ENCODE data around the gene RPS3A.

The RPS3A gene

DNA sequence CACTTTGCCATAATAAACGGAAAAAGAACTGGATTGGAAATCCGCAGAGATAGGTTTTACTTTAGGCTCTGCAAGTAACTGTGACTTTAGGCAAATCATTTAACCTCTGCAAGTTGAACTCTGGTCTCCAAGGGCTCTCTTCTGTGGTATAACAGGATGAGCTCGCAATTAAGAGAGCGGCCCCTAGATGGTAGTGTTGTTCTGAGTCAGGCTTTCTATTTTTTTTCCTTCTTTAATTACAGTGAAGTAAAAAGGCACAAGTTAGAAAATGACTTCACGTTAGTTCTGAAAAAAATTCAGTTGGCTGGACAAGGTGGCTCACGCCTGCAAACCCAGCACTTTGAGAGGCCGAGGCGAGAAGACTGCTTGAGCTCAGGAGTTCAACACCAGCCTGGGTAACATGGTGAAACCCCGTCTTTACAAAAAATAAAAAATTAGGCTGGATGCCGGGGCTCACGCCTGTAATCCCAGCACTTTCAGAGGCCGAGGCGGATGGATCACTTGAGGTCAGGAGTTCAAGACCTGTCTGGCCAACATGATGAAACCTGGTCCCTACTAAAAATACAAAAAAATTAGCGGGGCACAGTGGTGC is 18.0 kb downstream of the RPS3A start:
- TF ChIP-seq, protein P1, sequence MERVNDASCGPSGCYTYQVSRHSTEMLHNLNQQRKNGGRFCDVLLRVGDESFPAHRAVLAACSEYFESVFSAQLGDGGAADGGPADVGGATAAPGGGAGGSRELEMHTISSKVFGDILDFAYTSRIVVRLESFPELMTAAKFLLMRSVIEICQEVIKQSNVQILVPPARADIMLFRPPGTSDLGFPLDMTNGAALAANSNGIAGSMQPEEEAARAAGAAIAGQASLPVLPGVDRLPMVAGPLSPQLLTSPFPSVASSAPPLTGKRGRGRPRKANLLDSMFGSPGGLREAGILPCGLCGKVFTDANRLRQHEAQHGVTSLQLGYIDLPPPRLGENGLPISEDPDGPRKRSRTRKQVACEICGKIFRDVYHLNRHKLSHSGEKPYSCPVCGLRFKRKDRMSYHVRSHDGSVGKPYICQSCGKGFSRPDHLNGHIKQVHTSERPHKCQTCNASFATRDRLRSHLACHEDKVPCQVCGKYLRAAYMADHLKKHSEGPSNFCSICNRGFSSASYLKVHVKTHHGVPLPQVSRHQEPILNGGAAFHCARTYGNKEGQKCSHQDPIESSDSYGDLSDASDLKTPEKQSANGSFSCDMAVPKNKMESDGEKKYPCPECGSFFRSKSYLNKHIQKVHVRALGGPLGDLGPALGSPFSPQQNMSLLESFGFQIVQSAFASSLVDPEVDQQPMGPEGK (CRISPR knock-in tag; IDR thresholded peaks at IDR 0.05; ENCODE audit: borderline replicate concordance), result no peak
- TF ChIP-seq, protein P2, sequence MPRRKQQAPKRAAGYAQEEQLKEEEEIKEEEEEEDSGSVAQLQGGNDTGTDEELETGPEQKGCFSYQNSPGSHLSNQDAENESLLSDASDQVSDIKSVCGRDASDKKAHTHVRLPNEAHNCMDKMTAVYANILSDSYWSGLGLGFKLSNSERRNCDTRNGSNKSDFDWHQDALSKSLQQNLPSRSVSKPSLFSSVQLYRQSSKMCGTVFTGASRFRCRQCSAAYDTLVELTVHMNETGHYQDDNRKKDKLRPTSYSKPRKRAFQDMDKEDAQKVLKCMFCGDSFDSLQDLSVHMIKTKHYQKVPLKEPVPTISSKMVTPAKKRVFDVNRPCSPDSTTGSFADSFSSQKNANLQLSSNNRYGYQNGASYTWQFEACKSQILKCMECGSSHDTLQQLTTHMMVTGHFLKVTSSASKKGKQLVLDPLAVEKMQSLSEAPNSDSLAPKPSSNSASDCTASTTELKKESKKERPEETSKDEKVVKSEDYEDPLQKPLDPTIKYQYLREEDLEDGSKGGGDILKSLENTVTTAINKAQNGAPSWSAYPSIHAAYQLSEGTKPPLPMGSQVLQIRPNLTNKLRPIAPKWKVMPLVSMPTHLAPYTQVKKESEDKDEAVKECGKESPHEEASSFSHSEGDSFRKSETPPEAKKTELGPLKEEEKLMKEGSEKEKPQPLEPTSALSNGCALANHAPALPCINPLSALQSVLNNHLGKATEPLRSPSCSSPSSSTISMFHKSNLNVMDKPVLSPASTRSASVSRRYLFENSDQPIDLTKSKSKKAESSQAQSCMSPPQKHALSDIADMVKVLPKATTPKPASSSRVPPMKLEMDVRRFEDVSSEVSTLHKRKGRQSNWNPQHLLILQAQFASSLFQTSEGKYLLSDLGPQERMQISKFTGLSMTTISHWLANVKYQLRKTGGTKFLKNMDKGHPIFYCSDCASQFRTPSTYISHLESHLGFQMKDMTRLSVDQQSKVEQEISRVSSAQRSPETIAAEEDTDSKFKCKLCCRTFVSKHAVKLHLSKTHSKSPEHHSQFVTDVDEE (CRISPR knock-in tag; IDR thresholded peaks at IDR 0.05), result no peak
- TF ChIP-seq OSR1 (CRISPR knock-in tag; IDR thresholded peaks at IDR 0.05), result no peak
- no peak for TF ChIP-seq GLIS3 (CRISPR knock-in tag; IDR thresholded peaks at IDR 0.05)
- TF ChIP-seq TCF4 (CRISPR knock-in tag; IDR thresholded peaks at IDR 0.05; ENCODE audit: borderline replicate concordance), result no peak
- no peak for TF ChIP-seq ZFP3 (CRISPR knock-in tag; IDR thresholded peaks at IDR 0.05)
- TF ChIP-seq ESRRG (CRISPR knock-in tag; IDR thresholded peaks at IDR 0.05), result no peak
- TF ChIP-seq, protein P3, sequence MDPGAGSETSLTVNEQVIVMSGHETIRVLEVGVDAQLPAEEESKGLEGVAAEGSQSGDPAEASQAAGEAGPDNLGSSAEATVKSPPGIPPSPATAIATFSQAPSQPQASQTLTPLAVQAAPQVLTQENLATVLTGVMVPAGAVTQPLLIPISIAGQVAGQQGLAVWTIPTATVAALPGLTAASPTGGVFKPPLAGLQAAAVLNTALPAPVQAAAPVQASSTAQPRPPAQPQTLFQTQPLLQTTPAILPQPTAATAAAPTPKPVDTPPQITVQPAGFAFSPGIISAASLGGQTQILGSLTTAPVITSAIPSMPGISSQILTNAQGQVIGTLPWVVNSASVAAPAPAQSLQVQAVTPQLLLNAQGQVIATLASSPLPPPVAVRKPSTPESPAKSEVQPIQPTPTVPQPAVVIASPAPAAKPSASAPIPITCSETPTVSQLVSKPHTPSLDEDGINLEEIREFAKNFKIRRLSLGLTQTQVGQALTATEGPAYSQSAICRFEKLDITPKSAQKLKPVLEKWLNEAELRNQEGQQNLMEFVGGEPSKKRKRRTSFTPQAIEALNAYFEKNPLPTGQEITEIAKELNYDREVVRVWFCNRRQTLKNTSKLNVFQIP (CRISPR knock-in tag; IDR thresholded peaks at IDR 0.05; ENCODE audit: borderline replicate concordance, low read depth), result no peak
- no peak for TF ChIP-seq ZNF565 (CRISPR knock-in tag; conservative IDR thresholded peaks at IDR 0.05; ENCODE audit: low read depth)
- peak; percentile 84 for ATAC-seq

DNA sequence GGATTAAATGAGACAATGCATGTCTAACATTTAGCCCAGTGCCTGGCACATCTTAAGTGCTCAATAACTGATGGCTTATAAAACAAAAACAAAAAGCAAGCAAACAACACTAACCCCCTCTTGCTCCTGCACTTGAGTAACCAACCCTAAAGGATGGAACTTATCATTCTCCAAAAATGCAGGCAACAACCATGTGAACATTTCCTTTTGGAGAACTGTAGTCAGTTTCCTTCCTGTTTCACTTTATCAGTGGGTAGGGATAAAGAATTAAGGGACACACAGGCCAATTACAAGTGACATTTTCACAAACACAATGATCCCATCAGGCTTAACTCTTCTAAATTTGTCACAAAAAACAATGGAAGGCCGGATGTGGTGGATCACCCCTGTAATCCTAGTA is 30.4 kb downstream of the RPS3A start:
- TF ChIP-seq OSR1 (CRISPR knock-in tag; IDR thresholded peaks at IDR 0.05), result no peak
- TF ChIP-seq, protein P3 (CRISPR knock-in tag; IDR thresholded peaks at IDR 0.05; ENCODE audit: borderline replicate concordance, low read depth), result no peak
- no peak for TF ChIP-seq ZC3H10 (CRISPR knock-in tag; IDR thresholded peaks at IDR 0.05)
- TF ChIP-seq, protein P2 (CRISPR knock-in tag; IDR thresholded peaks at IDR 0.05), result no peak
- no peak for TF ChIP-seq ISL1 (CRISPR knock-in tag; IDR thresholded peaks at IDR 0.05)
- TF ChIP-seq PPARA (CRISPR knock-in tag; IDR thresholded peaks at IDR 0.05; ENCODE audit: borderline replicate concordance), result no peak
- no peak for TF ChIP-seq ZFP30 (CRISPR knock-in tag; IDR thresholded peaks at IDR 0.05)
- no peak for TF ChIP-seq ARNTL (CRISPR knock-in tag; IDR thresholded peaks at IDR 0.05; ENCODE audit: borderline replicate concordance, low read depth)
- TF ChIP-seq SNAI2 (CRISPR knock-in tag; IDR thresholded peaks at IDR 0.05), result no peak
- TF ChIP-seq, protein P4, sequence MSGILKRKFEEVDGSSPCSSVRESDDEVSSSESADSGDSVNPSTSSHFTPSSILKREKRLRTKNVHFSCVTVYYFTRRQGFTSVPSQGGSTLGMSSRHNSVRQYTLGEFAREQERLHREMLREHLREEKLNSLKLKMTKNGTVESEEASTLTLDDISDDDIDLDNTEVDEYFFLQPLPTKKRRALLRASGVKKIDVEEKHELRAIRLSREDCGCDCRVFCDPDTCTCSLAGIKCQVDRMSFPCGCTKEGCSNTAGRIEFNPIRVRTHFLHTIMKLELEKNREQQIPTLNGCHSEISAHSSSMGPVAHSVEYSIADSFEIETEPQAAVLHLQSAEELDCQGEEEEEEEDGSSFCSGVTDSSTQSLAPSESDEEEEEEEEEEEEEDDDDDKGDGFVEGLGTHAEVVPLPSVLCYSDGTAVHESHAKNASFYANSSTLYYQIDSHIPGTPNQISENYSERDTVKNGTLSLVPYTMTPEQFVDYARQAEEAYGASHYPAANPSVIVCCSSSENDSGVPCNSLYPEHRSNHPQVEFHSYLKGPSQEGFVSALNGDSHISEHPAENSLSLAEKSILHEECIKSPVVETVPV (CRISPR knock-in tag; IDR thresholded peaks at IDR 0.05), result no peak
- no peak for TF ChIP-seq ZFP3 (CRISPR knock-in tag; IDR thresholded peaks at IDR 0.05)
- TF ChIP-seq ZNF70 (CRISPR knock-in tag; IDR thresholded peaks at IDR 0.05), result no peak
- no peak for TF ChIP-seq ZNF565 (CRISPR knock-in tag; conservative IDR thresholded peaks at IDR 0.05; ENCODE audit: low read depth)
- no peak for TF ChIP-seq TCF4 (CRISPR knock-in tag; IDR thresholded peaks at IDR 0.05; ENCODE audit: borderline replicate concordance)
- no peak for TF ChIP-seq ESRRG (CRISPR knock-in tag; IDR thresholded peaks at IDR 0.05)
- no peak for TF ChIP-seq CSDC2 (CRISPR knock-in tag; IDR thresholded peaks at IDR 0.05)
- no peak for TF ChIP-seq TOX (CRISPR knock-in tag; IDR thresholded peaks at IDR 0.05; ENCODE audit: borderline replicate concordance)
- TF ChIP-seq GLIS3 (CRISPR knock-in tag; IDR thresholded peaks at IDR 0.05), result no peak
- TF ChIP-seq RARB (CRISPR knock-in tag; IDR thresholded peaks at IDR 0.05), result no peak
- ATAC-seq, result no peak
